K562 (cell line): ENCODE data around the gene GNA14. TPM values are rescaled to one million over a fixed set of nuclear protein-coding genes. Genes with fewer than 3 reads are reported as not detected.

ENCODE experiments used
- ATAC-seq: fragments of 200-7000 bp; cut with Tn5 transposase; 3 replicates; pipeline ENCODE4 v1.9.1; 2020; ENCODE audit warnings: moderate library complexity
- BruUV-seq: library from RNA; stranded (reverse); fragments of 400-500 nt; replicated peaks from 2 replicates; lab custom pipeline; 2021; lab: Mats Ljungman, UMichigan
- CTCF ChIA-PET: fragments of 300-600 bp; formaldehyde crosslinking; extraction: SDS; loops from one replicate; lab custom pipeline; 2021; ENCODE audit warnings: low intra/inter-chr PET ratio; lab: Yijun Ruan, JAX
- POLR2A ChIA-PET: fragments of 300-600, 350-650 bp; sonication (Branson Sonifier 250); formaldehyde crosslinking; extraction: SDS; loops from one replicate; lab custom pipeline; 2021; ENCODE audit warnings: antibody characterized with exemption, inconsistent platforms; lab: Yijun Ruan, JAX
- DNase-seq, 4 experiments: peaks; one replicate each; pipeline versions ENCODE4 v3.0.0 to v3.0.0-alpha.2; 2011 to 2018; ENCODE audit warnings: low spot score in 3 of 4, mixed read lengths in 3 of 4; ENCODE audit errors: extremely low read depth in 1 of 4
- FAIRE-seq: peaks from 2 replicates; lab custom pipeline; 2011; peaks lifted over from hg19 to GRCh38; lab: Jason Lieb, UNC
- H2AFZ ChIP-seq: 2 replicates; pipeline ENCODE4 v1.6.0; 2011; ENCODE audit warnings: low read depth, low read length, control low read depth, inconsistent platforms
- H3K27ac ChIP-seq: fragments of 200-600 bp; 3 replicates; pipeline ENCODE4 v1.8.0; 2011; ENCODE audit warnings: low read depth, mild to moderate bottlenecking, control low read depth, inconsistent platforms, low read length, moderate library complexity, mixed read lengths; ENCODE audit errors: extremely low read depth
- H3K27me3 ChIP-seq, 2 experiments: fragments of 300-600 bp in 1 of 2; 2 replicates in 1 of 2; 3 replicates in 1 of 2; pipeline versions ENCODE4 v1.6.0 to v1.8.0; 2011; ENCODE audit warnings: inconsistent platforms in 2 of 2, low read length in 2 of 2, mild to moderate bottlenecking in 1 of 2, mixed read lengths in 1 of 2, moderate library complexity in 1 of 2; ENCODE audit not compliant: control insufficient read depth in 2 of 2, insufficient read depth in 2 of 2
- H3K36me3 ChIP-seq: fragments of 300-600 bp; 3 replicates; pipeline ENCODE4 v1.8.0; 2011; ENCODE audit warnings: mild to moderate bottlenecking, low read length, inconsistent platforms; ENCODE audit not compliant: control insufficient read depth, insufficient read depth
- H3K4me1 ChIP-seq, 2 experiments: fragments of 200-600 bp in 1 of 2; replicated peaks in 1 of 2; 2 replicates in 1 of 2; 3 replicates in 1 of 2; pipeline versions ENCODE4 v1.5.1 to v1.8.0; 2011; ENCODE audit warnings: inconsistent platforms in 2 of 2, low read length in 2 of 2, mild to moderate bottlenecking in 1 of 2, mixed read lengths in 1 of 2, moderate library complexity in 1 of 2; ENCODE audit not compliant: control insufficient read depth in 2 of 2, insufficient read depth in 2 of 2
- H3K4me2 ChIP-seq: 2 replicates; pipeline ENCODE4 v1.6.1; 2011; ENCODE audit warnings: low read length, control low read depth, inconsistent platforms, mixed read lengths; ENCODE audit not compliant: insufficient read depth
- H3K4me3 ChIP-seq: fragments of 200-600 bp; sonication (generic), shearing (Covaris generic); 2 replicates; pipeline ENCODE4 v1.5.1; 2016; ENCODE audit warnings: control low read depth, inconsistent platforms
- H3K79me2 ChIP-seq: fragments of 200-600 bp; 3 replicates; pipeline ENCODE4 v1.8.0; 2011; ENCODE audit warnings: low read length, inconsistent platforms; ENCODE audit not compliant: control insufficient read depth, insufficient read depth
- H3K9ac ChIP-seq, 2 experiments: 2 replicates each; pipeline versions ENCODE4 v1.6.0 to v1.6.1; 2011; ENCODE audit warnings: low read depth in 2 of 2, low read length in 2 of 2, control low read depth in 1 of 2, inconsistent platforms in 1 of 2, mild to moderate bottlenecking in 1 of 2, mixed read lengths in 1 of 2; ENCODE audit not compliant: insufficient read depth in 1 of 2
- H3K9me1 ChIP-seq: one replicate; pipeline ENCODE4 v1.6.0; 2011; ENCODE audit warnings: inconsistent platforms, mild to moderate bottlenecking, low read length, moderate library complexity; ENCODE audit not compliant: control insufficient read depth, insufficient read depth
- H3K9me3 ChIP-seq: replicated peaks from 2 replicates; pipeline ENCODE4 v1.5.1; 2011; ENCODE audit warnings: low read depth, low read length, inconsistent platforms; ENCODE audit not compliant: control insufficient read depth, insufficient read depth
- H4K20me1 ChIP-seq: replicated peaks from 2 replicates; pipeline ENCODE4 v1.6.1; 2011; ENCODE audit warnings: low read length, inconsistent platforms, mixed read lengths; ENCODE audit not compliant: control insufficient read depth, insufficient read depth
- ADNP ChIP-seq: fragments of 200-800 bp; sonication (Bioruptor generic); IDR thresholded peaks from 2 replicates; pipeline ENCODE4 v1.6.1; 2016; ENCODE audit warnings: missing genetic modification characterization, missing compliant biosample characterization
- CBFB ChIP-seq: sonication (generic); formaldehyde crosslinking; IDR thresholded peaks from 2 replicates; pipeline ENCODE4 v1.4.0; 2020; ENCODE audit warnings: mild to moderate bottlenecking, missing genetic modification reagents
- EHMT2 ChIP-seq: fragments of 450-650 bp; IDR thresholded peaks from 2 replicates; pipeline ENCODE4 v1.6.1; 2018; ENCODE audit warnings: antibody characterized with exemption
- ILK ChIP-seq: fragments of 450-650 bp; IDR thresholded peaks from 2 replicates; pipeline ENCODE4 v1.6.1; 2016; ENCODE audit warnings: missing genetic modification characterization, low read depth, mild to moderate bottlenecking, missing compliant biosample characterization, moderate library complexity, borderline replicate concordance
- MAFG ChIP-seq: fragments of 450-650 bp; conservative IDR thresholded peaks from 2 replicates; pipeline ENCODE4 v1.6.1; 2016; ENCODE audit warnings: missing genetic modification characterization, missing compliant biosample characterization
- MED1 ChIP-seq: sonication (generic); formaldehyde crosslinking; IDR thresholded peaks from 2 replicates; pipeline ENCODE4 v1.8.1; 2023; ENCODE audit warnings: missing genetic modification reagents, borderline replicate concordance
- ZNF23 ChIP-seq: fragments of 250-450 bp; sonication (Bioruptor Pico); IDR thresholded peaks from 2 replicates; pipeline ENCODE4 v1.4.0; 2020; ENCODE audit warnings: mild to moderate bottlenecking
- ZNF282 ChIP-seq: sonication (generic); formaldehyde crosslinking; IDR thresholded peaks from 2 replicates; pipeline ENCODE4 v1.8.1; 2023; ENCODE audit warnings: missing genetic modification reagents
- ZNF830 ChIP-seq: fragments of 250-450 bp; sonication (Bioruptor Pico); IDR thresholded peaks from 2 replicates; pipeline ENCODE4 v1.5.0; 2021; ENCODE audit warnings: mild to moderate bottlenecking
- WGBS: fragments of 100-300 bp; shearing (Covaris generic); methylation state at CpG from one replicate; pipeline ENCODE4 v1.1.6; 2016; ENCODE audit warnings: low coverage, mixed read lengths; ENCODE audit not compliant: insufficient coverage; ENCODE audit errors: missing lambda C conversion rate; 5-methylcytosine and 5-hydroxymethylcytosine counted together
- in situ Hi-C: fragments of 300-500 bp; cut with MboI; formaldehyde crosslinking; loops from 4 replicates; pipeline ENCODE4 v1.15.0; 2018; ENCODE audit warnings: inconsistent platforms, mixed read lengths
- intact Hi-C: fragments of 100-400 bp; cut with micrococcal nuclease; formaldehyde crosslinking; loops from 2 replicates; pipeline ENCODE4 v1.14.2; 2022
- polyA plus RNA-seq, 8 experiments: library from polyadenylated mRNA; depleted of rRNA in 4 of 8; stranded (reverse) in 5 of 8; unstranded in 3 of 8; fragments of >200 nt; fragmentation: Nextera tagmentation in 2 of 8; fragmentation: Illumina TruSeq in 1 of 8; extraction: Ambion mirVana in 2 of 8; extraction: Trizol in 1 of 8; gene quantifications; 2 replicates each; pipeline versions ENCODE4 v1.2.1 to v1.2.3, GENCODE V29; 2011 to 2014; ENCODE audit warnings: inconsistent platforms in 1 of 8, missing spikeins in 1 of 8
- total RNA-seq, 7 experiments: library from RNA; depleted of rRNA in 6 of 7; stranded (reverse); fragments of >200 nt in 6 of 7; fragmentation: Illumina TruSeq in 2 of 7; extraction: Trizol in 2 of 7; gene quantifications; 2 replicates each; pipeline versions ENCODE4 v1.2.1 to v1.2.3, GENCODE V29; 2011 to 2021; ENCODE audit warnings: low replicate concordance in 1 of 7

Gene GNA14
- total and polyA plus RNA-seq, 9 of the 15 experiments (the other 6 are each of a cell fraction or from before 2014, with no cell fraction given) = 0.03 to 0.11 (median 0.03) TPM; not detected in 6

DNA sequence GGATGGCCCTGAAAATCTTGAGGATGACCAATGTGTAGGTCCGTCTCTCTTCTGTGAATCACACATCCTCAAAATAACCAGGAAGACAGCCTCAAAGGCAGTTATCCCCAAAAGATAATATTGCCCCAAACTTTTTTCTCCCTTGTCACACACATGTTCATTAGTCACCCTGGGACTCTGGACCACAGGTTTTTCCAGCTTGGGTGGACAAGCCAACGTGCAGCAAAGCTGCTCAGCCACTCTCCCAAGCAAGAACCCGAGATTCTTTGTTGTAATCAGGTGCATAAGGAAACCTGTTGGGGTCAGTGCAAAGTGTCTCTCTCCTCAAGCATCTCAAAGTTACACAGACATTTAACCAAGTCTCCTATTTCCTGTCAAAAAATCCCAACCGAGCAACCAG is 196.6 kb downstream of the GNA14 start:
- Histone ChIP-seq H3K4me3 (no peak overlapping the region), H3K36me3 (no peaks in the 10 kb centered on the region), H3K4me1 (no peaks in the 10 kb centered on the region), H3K9ac (no peak overlapping the region), H3K4me2 (no peak overlapping the region), H3K27me3 (peaks cover 2 to 10% of the 10 kb centered on the region in 2 experiments; a peak in 3 of 5 replicates), H2AFZ (no peak overlapping the region), H4K20me1 (no peaks in the 10 kb centered on the region), H3K79me2 (no peaks in the 10 kb centered on the region), H3K9me1 (no peaks in the 10 kb centered on the region), H3K27ac (no peak overlapping the region), H3K9me3 (no peaks in the 10 kb centered on the region)
- POLR2A ChIA-PET = interaction anchor here (0.7 kb wide), 1 partner anchor 776 kb away, joined by 3 read pairs; no protein-coding TSS in a partner anchor
- TF ChIP-seq ZNF282 (CRISPR knock-in tag) (no peak), ZNF23 (CRISPR knock-in tag) (no peak), CBFB (CRISPR knock-in tag) (no peak), MAFG (tag) (no peak), MED1 (CRISPR knock-in tag) (no peak), ADNP (no peak), ZNF830 (CRISPR knock-in tag) (no peak), EHMT2 (no peak), ILK (tag) (no peak)
- in situ Hi-C loops = no loop called here
- CTCF ChIA-PET = no interaction called here
- DNase-seq (no peak), ATAC-seq (no peak), FAIRE-seq (no peak)
- intact Hi-C loops = loop anchor here (10.0 kb wide), 1 partner anchor 287 kb away; no protein-coding TSS in a partner anchor
- no TSS peak for BruUV-seq
- 0% methylated on average over 4 of the region's 4 CpGs for WGBS
